GM18498 (cell line): ENCODE measurements around the gene PLA2G12A.

Experiments used
- ATAC-seq: cut with Tn5 transposase; IDR thresholded peaks from one replicate; pipeline ENCODE4 v1.9.1; 2021; ENCODE audit warnings: mild to moderate bottlenecking, moderate library complexity; ENCODE audit not compliant: unreplicated experiment

Gene PLA2G12A

DNA sequence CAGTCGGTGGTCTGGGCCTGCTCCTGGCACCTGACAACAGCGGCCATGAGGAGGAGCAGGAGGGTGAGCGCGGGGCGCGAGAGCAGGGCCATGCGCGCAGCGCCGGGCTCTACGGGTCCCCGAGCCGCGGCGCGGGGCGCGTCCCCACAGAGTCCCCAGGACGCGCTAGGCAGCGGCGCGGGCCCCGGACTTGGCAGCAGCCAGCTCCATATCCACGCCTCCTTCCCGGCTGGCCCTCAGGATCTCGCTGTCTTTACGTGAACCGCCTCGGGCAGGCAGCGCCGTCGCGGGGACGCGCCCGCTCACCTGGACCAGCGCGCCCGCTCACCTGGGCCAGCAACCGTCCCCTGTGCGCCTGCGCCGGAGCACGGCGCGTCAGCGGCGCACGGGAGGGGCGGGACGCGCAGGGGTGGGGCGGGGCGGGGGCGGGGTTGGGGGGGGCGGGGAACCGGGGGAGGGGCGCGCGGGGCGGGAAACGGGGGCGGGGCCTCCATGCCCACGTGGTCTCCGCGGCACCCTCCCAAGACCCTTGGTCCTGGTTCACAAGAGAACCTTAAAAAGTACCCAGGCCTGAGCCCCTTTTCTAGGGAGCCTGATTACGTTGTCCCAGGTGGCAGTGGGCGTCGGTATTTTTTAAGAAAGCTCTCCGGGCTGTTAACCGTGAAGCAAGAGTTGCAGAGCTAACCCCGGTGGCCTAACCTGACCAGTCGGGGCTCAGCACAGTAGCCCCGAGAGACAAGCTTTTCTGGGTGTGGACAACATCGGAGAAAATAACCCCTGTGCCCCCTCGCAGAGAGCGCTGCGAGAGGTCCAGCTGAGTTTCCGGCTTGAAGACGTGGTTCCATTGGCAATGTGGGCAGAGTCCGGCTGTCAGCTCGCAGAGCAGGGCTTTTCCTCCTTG, at the start of gene PLA2G12A:
TSS of gene PLA2G12A (minus strand) at position 353 of the 901 bp plus-strand sequence. CDS start at position 92, 261 bp downstream.
- peak; percentile 89 for ATAC-seq

DNA sequence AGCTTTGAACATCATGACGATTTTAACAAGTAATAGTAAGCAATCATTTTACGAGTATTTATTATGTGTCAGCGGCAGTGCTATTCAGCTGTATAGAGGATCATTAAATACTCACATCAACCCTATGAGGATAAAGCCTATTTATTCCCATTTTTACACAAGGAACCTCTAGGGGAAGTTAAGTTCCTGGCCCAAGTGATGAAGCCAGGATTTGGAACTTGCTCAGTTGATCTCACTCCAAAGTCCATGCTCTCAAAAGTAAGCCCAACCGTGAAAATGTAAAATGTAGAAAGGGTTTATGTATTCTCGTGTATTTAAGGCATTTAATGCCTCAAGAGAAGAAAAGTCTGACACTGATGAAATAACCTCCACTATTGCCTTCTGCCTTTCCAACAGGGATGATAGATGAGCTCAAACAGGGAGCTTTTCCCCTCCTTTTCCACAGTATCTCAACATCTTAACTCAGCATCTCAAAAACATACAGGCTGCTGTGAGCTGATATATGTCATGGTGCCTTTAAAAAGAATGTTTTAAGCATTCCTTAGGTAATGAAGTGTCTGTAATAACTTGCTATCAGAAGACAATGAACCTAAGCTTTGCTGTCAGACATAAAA, 35.0 kb upstream of the PLA2G12A start:
- ATAC-seq, result no peak

DNA sequence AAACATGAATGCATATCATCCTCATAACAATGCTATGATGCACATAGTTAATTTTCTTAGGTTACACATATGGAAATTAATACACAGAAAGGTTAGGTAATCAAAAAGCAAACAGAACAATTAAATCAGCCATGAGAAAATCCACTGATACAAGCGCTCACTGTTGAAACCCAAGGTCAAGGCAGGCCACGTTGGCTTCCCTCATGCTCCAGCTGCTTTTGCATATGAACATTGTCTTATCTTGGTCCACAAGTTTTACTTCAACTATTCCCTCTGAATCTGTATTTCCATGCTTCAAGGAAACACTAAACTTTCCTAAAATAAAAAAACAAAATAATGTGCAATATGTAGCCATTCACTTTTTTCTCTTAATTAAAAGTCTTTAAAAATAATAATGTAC, 34.5 kb upstream of the PLA2G12A start:
- ATAC-seq, result no peak

DNA sequence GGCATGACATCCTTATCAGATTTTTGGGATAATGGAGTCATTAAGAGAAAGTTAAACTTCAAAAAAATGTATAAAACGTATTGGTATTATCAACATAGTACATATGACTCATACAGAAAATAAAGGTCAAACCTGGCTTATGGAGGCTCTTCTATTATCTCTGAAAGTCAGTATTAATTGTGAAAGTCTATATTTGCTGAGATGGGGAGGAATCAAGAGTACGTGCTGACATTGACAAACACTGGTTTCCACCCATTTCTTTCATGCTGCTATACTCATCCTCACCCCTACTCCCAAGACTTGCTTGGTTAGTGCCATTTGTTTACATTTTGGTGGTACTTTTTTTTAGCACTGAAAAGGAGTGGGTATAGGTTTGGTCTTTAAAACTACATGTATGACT, 30.8 kb upstream of the PLA2G12A start:
- ATAC-seq, result no peak

DNA sequence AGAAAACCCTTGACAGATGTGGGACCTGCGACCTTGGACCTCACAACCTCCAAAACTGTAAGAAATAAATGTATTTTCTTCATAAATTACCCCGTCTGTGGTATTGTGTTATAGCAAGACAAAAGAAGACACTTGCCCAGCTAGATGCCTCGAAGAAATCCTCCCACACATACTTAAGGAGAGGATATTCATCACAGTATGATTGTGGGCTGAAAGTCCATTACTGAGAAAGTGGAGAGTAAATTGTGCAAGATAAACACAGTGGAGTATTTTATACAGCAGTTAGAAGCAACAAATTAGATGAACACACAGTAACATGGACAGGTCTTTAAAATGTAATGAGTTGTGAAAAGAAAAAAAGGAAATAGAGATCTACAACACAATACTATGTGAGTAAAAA, 25.8 kb upstream of the PLA2G12A start:
- no peak for ATAC-seq

DNA sequence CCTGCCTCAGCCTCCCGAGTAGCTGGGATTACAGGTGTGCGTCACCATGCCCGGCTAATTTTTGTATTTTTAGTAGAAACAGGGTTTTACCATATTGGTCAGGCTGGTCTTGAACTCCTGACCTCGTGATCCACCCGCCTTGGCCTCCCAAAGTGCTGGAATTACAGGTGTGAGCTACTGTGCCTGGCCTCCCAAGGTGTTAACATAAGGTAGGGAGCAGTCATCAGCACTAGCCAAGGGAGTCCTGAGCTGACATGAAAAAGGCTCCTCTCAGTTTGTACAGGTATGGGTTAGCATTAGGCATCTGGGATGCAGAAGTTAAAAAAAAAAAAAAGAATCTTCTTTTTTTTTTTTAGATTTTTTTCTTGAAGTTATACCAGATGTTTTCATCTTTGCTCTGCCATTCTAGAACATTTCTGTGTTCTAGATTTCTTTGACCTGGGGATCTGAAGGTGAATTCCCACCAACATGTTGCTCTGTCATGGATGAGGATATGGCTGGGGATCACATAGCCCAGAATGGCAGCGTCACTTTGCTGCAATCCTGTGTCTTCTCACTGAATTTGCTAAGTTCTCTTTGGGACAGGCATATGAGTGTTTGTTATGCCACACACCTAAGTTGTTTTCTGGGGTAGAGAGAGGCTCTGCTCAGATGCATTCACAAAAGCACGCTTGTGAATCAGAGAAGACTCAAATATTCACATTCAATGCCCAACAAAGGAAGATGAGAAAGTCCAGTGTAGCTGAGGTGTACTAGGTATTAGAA, 24.4 kb upstream of the PLA2G12A start:
- ATAC-seq, result no peak

DNA sequence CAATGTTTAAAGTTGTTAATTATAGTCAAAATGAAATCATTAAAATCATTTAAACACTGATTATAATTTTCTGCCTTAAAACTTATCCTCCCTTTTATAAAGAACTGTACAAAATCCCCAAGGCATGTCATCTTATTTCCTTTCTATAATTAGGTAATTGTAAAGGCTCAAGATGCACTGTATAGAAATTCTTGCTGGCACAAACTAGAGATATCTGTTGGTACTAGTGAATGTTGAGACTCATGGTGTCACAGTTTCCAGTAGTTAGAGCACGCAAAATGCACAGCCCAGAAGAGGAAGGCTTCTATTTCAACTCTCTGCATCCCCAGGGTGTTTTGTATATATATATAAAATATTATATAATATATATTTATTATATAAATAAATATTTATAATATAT, 22.7 kb upstream of the PLA2G12A start:
- ATAC-seq, result no peak

DNA sequence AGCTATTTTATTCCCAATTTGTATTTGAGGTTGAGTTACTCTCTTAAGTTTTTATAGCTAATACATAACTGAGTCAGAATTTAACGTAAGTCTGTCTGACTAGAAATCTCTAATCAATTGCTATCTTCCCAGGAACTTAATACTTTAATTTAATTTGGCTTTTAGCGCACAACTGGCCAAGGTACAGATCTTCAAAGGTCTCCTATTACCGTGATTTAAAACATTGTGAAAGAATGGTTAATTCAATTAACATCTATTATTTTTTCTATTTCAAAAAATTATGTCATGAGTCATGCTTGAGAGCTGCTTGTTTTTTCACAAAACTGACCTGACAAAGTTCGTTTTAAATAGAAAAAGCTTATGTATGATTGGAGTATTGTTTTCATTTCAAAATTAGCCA, 22.0 kb upstream of the PLA2G12A start:
- ATAC-seq, result no peak

DNA sequence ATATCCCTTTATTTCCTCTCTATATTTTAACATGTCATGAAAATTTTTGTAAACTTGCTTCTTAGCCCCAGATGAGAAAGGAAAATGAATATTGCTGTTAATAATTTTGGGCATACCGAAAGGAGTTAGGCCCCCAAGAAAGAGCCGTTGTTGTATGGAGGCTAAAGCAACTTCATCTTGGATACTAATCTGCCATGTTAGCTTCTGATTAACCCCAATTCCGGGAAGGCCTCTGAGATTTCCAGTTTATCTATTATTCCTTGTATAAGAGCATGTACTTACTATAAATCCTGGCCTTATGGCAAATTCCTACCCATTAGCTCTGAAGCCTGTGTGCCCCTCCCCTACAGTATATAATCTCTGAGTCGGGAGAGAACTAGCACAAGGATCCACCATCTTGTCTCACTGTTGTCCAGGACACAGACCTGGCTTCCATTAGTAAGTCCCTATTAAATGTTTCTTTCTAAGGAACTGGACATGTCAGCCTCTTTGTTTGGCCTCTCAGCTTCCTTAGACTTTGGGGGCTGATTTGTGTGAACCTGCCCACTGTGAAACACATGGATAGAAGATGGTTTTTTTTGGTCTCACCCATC, 20.9 kb upstream of the PLA2G12A start:
- ATAC-seq, result no peak

DNA sequence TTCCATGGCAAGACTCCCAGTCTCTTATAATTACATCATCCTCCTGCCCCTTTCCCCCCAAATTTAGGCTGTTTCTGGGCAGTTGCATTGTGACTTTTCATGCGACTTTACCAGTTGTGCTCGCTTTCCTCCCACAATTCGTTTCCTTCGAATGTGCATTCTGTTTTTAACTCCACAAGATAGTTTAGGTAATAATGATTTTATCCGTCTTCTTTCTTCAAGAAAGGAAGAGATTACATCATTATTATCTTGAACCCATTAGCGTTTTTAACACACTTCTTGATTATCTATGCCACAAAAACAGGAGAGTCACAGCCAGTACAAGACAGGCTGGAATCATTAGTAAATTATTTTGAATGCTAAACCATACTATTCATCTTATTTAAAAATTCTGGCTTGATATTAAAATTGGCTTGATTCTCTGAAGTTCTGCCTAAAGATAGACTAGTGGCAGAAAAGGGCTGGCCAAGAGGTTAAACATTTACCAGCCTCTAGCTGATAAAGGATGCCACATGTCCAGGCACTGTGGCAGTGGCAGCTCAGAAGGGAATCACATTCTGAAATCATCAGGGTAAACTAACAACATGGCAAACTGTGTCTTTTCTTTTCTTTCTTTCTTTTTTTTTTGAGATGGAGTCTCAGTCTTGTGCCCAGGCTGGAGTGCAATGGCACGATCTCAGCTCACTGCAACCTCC, 19.7 kb upstream of the PLA2G12A start:
- no peak for ATAC-seq

DNA sequence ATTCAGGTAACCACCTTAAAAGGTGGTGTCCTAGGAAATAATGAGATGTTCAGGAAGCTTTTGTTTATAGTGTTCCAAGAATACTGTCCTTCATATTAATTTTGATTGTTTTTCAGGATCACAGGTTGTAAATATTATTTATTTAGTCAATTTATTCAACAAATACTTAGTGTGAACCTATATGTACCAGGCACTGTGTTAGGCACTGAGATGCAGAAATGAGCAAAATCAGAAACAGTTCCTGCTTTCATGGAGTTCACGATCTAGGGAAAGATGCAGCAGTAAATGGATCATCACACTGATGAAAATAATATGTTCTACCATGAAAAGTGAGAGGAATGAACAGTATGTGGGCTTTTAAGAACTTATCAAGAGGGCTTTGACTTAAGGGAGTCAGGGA, 18.2 kb upstream of the PLA2G12A start:
- no peak for ATAC-seq

DNA sequence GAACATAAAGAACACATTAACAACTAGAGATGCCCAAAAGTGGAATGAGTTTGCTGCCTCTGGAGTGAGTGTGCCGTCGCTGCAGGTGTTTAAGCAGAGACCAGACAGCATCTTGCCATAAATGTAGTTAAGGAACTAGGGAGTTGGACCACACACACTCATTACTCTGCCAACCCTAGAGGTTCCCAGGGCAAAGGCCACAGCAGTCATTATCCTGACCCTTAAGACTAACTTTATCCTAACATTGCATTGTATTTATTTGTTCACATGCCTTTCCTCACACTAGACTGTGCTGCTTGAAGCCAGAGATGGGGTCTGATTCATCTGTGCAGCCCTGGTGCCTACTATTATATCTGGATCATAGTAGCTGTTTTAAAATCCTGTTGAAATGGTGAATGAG, 16.9 kb upstream of the PLA2G12A start:
- ATAC-seq, result no peak

DNA sequence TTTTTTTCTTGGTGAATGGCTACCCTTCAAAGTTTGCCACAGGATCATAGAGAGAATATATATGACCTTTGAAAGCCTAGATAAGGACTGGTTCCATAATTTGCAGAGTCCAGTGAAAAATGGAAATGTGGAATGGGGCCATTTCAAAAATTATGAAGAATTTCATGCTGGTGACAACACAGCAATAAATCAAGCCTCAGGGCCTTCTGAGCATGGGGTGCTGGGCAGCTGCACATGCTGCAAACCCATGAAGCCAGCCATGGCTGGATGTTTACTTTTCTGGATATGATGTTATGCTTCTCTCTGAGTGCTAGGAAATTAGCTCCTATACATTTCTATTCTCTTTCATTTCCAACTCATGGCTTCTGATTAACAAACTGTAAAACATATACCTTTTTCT, 16.0 kb upstream of the PLA2G12A start:
- no peak for ATAC-seq

DNA sequence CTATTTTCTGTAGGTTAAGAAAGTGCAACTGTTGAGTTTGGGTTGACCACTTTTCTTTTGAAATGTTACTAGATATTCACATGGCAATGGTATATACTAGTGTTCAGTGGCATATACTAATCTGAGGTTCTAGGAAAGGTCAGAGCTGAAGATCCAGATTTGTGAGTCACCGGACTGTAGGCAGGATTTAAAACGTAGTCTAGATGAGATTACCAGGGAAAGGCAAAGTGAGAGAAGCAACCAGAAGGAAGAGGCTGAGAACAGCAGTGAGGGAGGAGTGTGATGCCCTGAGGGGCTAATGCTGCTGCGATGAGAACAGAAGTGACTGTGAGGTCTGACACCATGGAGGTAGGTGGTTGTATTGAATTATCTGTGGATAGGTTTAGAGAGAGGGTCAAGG, 9.7 kb upstream of the PLA2G12A start:
- no peak for ATAC-seq

DNA sequence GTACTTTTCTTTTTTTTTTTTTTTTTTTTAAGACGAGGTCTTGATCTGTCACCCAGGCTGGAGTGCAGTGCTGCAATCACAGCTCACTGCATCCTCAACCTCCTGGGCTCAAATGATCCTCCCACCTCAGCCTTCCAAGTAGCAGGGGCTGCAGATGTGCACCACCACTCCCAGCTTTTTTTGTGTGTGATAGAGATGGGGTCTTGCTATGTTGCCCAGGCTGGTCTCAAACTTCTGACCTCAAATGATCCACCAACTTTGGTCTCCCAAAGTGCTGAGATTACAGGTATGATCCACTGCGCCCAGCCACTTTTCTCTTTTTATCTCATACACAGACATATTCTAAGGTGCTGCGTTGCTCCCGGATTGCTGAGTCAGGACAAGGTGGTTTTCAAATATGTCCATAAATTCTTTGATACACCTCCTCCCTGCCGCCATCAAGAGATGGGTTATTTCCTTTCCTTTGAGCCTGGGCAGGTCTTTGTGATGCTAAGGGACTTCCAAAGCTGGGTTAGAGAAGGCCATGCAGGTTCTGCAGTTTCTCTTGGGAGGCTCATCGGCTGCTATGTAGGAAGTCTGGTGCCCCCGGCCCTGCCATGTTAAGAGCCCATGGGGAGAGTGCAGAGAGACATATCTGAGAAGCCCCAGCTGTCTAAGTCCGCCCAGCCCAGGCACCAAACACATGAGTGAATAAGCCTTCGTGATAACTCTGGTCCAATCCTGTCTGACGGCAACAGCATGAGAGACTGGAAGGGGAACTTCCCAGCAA, 8.4 kb upstream of the PLA2G12A start:
- ATAC-seq, result no peak

DNA sequence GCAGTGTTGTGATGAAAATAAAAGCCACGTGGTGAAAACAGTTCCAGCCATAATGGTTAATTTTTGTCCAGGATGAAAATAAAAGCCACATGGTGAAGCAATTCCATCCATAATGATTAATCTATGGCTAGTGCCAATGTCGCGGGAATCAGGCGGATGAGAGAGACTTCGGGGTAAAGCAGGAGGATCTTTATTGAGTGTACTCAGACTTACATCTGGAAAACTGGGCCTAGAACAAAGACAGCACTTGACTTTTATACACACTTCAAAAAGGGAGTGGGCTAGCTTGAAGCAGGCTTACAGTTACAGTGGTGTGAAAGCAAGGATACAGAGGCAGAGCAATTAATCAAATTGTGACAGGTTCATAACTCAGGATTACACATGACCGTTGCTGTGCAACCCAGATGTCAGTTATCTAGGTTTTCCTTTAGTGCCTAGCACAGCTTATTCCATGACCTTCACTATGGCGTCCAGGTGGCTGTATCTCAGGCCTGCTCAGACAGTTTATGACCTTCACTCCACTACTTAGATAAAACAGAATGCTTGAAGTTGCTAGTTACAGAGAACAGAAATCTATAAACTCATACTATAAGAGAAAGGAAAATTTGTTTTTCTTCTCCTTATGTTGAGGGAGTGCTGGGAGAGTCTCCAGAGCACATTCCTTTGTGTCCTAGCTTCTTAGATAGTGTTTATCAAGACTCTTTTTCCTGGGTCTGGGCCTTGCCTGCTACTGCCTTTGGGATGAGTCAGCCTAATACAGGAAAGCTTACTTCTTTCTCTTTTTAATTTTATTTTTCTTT, 5.9 kb upstream of the PLA2G12A start:
- no peak for ATAC-seq

DNA sequence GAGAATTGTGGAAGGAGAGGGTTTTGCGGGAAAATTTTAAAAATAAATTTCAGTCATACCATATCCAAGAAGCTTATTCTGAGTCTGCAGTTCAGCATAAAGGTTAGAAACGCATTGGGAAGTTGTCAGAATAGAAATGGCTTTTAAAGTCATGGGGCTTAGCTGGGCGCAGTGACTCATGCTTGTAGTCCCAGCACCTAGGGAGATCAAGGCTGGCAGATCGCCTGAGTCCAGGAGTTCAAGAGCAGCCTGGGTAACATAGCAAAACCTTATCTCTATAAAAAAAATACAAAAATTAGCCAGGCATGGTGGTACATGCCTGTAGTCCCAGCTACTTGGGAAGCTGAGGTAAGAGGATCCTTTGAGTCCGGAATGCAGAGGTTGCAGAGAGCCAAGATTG, 3.9 kb upstream of the PLA2G12A start:
- no peak for ATAC-seq

DNA sequence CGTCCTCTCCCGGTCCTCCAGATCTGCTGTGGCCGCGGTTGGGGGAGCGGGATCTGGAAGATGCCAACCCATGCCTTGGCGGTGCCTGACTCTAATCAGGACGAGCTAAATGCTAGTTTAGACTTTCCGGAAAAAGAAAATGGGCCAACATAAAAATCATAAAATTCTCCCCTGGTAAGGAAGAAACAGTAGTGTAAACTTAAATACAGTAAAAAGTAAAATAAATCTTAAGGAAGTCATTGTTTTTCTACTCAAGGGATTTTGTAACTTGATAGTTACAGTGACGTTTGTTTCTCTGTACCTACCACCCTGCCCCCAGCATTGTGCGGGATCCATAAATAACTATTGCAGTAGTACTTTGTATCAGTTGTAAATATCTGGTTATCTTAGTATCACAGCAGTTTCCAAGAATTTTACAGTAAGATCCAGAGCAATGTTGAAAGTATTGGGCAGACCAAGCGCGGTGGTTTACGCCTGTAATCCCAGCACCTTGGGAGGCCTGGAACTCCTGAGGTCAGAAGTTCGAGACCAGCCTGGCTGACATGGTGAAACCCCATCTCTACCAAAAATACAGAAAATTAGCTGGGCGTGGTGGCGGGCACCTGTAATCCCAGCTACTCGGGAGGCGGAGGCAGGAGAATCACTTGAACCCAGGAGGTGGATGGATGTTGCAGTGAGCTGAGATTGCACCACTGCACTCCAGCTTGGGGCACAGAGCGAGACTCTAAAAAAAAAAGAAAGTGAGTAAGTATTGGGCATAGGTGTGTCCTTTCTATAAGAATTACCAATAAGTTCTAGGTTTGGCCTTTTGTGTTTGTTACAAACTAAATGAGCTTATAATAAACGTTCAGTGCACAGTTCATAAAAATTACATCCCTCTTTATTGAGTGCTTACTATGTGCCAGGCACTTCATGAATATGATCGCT, 1.0 kb upstream of the PLA2G12A start:
- no peak for ATAC-seq
